Natural killer cell (primary cell): ENCODE results near the gene NRDC. TPM values are rescaled to one million over a fixed set of nuclear protein-coding genes. Genes with fewer than 3 reads are reported as not detected.

ENCODE experiments used
- ATAC-seq, 3 donors: fragments of 150-1000 bp in 2 of 3; fragments of 200-7000 bp in 1 of 3; cut with Tn5 transposase; 1 replicate in 1 of 3; 2 replicates in 2 of 3; pipeline ENCODE4 v1.10.0; 2021; ENCODE audit warnings: mild to moderate bottlenecking in 2 of 3, moderate library complexity in 2 of 3
- DNase-seq, 2 donors: peaks; one replicate each; pipeline versions ENCODE4 v3.0.0 to v3.0.0-alpha.2; 2013 to 2021; ENCODE audit warnings: mixed read lengths in 1 of 2
- H3K27ac ChIP-seq: one replicate; pipeline ENCODE4 v1.5.1; 2013; ENCODE audit warnings: mild to moderate bottlenecking, low read length
- H3K27me3 ChIP-seq: one replicate; pipeline ENCODE4 v1.6.1; 2013; ENCODE audit warnings: low read length; ENCODE audit not compliant: control insufficient read depth, insufficient read depth
- H3K36me3 ChIP-seq: one replicate; pipeline ENCODE4 v1.6.1; 2013; ENCODE audit warnings: low read length; ENCODE audit not compliant: control insufficient read depth, insufficient read depth
- H3K4me1 ChIP-seq: one replicate; pipeline ENCODE4 v1.6.1; 2013; ENCODE audit warnings: low read length; ENCODE audit not compliant: control insufficient read depth, insufficient read depth
- H3K4me3 ChIP-seq: one replicate; pipeline ENCODE4 v1.5.1; 2013; ENCODE audit warnings: low read length
- H3K9me3 ChIP-seq: one replicate; pipeline ENCODE4 v1.6.1; 2013; ENCODE audit warnings: low read length; ENCODE audit not compliant: control insufficient read depth, insufficient read depth
- H3K27ac Mint-ChIP-seq, 2 donors: one replicate each; pipeline ENCODE4 v1.8.0; 2022; ENCODE audit warnings: mild to moderate bottlenecking in 2 of 2, mixed read lengths in 2 of 2, moderate library complexity in 1 of 2
- H3K27me3 Mint-ChIP-seq, 2 donors: one replicate each; pipeline ENCODE4 v1.8.0; 2022; ENCODE audit warnings: low read depth in 2 of 2, mixed read lengths in 2 of 2
- H3K36me3 Mint-ChIP-seq: one replicate; pipeline ENCODE4 v1.8.0; 2022; ENCODE audit warnings: mixed read lengths
- H3K4me1 Mint-ChIP-seq, 2 donors: one replicate each; pipeline ENCODE4 v1.8.0; 2022; ENCODE audit warnings: mixed read lengths in 2 of 2
- H3K4me3 Mint-ChIP-seq: one replicate; pipeline ENCODE4 v1.8.0; 2022; ENCODE audit warnings: mild to moderate bottlenecking, moderate library complexity, mixed read lengths
- H3K9me3 Mint-ChIP-seq, 2 donors: one replicate each; pipeline ENCODE4 v1.8.0; 2022; ENCODE audit warnings: mixed read lengths in 2 of 2
- WGBS: methylation state at CpG from one replicate; pipeline ENCODE4 v1.1.7; 2013; ENCODE audit warnings: missing lambda C conversion rate; ENCODE audit not compliant: insufficient coverage; 5-methylcytosine and 5-hydroxymethylcytosine counted together
- intact Hi-C: fragments of 100-400 bp; cut with micrococcal nuclease; formaldehyde crosslinking; loops from one replicate; pipeline ENCODE4 v1.14.2; 2022
- total RNA-seq, 4 donors: library from RNA; stranded (reverse); fragments of 120-200 nt in 1 of 4; gene quantifications; one replicate each; pipeline versions ENCODE4 v1.2.3 to v1.2.4, GENCODE V29; 2013 to 2022
- TF ChIP-seq, protein P1 (sequence below): fragments of 200-600 bp; IDR thresholded peaks from one replicate; pipeline ENCODE4 v1.8.0; 2022; ENCODE audit warnings: antibody characterized with exemption

NRDC gene
- total RNA-seq, 3 donors from 2014 or later (not counting 1 experiment from before 2014, with no cell fraction given): 122 to 165 (median 145) TPM

GRCh38 chr1:51840743-51841461, 37.6 kb downstream of the NRDC start:
- no peaks in the 10 kb centered on the region for H3K9me3 Mint-ChIP-seq
- Histone ChIP-seq H3K4me1 (no peaks in the 10 kb centered on the region), H3K27me3 (no peaks in the 10 kb centered on the region), H3K9me3 (no peaks in the 10 kb centered on the region), H3K36me3 (peaks cover 22% of the 10 kb centered on the region), H3K4me3 (no peak overlapping the region), H3K27ac (no peak overlapping the region)
- H3K27ac Mint-ChIP-seq: no peak overlapping the region
- no peak overlapping the region for H3K4me3 Mint-ChIP-seq
- H3K36me3 Mint-ChIP-seq: peaks cover 7% of the 10 kb centered on the region
- intact Hi-C loops: loop anchor here (5.0 kb wide), 1 partner anchor 36 kb away; the partner anchor contains the start of gene NRDC
- TF ChIP-seq, protein P1, sequence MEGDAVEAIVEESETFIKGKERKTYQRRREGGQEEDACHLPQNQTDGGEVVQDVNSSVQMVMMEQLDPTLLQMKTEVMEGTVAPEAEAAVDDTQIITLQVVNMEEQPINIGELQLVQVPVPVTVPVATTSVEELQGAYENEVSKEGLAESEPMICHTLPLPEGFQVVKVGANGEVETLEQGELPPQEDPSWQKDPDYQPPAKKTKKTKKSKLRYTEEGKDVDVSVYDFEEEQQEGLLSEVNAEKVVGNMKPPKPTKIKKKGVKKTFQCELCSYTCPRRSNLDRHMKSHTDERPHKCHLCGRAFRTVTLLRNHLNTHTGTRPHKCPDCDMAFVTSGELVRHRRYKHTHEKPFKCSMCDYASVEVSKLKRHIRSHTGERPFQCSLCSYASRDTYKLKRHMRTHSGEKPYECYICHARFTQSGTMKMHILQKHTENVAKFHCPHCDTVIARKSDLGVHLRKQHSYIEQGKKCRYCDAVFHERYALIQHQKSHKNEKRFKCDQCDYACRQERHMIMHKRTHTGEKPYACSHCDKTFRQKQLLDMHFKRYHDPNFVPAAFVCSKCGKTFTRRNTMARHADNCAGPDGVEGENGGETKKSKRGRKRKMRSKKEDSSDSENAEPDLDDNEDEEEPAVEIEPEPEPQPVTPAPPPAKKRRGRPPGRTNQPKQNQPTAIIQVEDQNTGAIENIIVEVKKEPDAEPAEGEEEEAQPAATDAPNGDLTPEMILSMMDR: no peak
- H3K27me3 Mint-ChIP-seq: no peaks in the 10 kb centered on the region
- no peak for ATAC-seq
- DNase-seq: no peak
- WGBS: 100% methylated on average over 3 of the region's 4 CpGs
- peaks cover 36 to 58% of the 10 kb centered on the region in 2 donors for H3K4me1 Mint-ChIP-seq

- Mint-ChIP-seq H3K4me3 (no peak overlapping the region), H3K27ac (peak overlapping the region in 1 of 2 donors; percentile 4), H3K9me3 (no peaks in the 10 kb centered on the region), H3K4me1 (peaks cover 36 to 51% of the 10 kb centered on the region in 2 donors), H3K27me3 (no peaks in the 10 kb centered on the region), H3K36me3 (peaks cover 7% of the 10 kb centered on the region)
- H3K36me3 ChIP-seq: peaks cover 25% of the 10 kb centered on the region
- H3K4me3 ChIP-seq: no peak overlapping the region
- H3K9me3 ChIP-seq: no peaks in the 10 kb centered on the region
- no peaks in the 10 kb centered on the region for H3K4me1 ChIP-seq
- H3K27ac ChIP-seq: no peak overlapping the region
- DNase-seq: no peak
- TF ChIP-seq, protein P1: no peak
- WGBS: 100% methylated on average over 2 of the region's 2 CpGs
- no peak for ATAC-seq
- no peaks in the 10 kb centered on the region for H3K27me3 ChIP-seq
- intact Hi-C loops: loop anchor here (5.0 kb wide), 1 partner anchor 37 kb away; the partner anchor contains the start of gene NRDC
These were observed 38.3 kb downstream of the NRDC start for GRCh38 chr1:51840182-51840581.

DNA sequence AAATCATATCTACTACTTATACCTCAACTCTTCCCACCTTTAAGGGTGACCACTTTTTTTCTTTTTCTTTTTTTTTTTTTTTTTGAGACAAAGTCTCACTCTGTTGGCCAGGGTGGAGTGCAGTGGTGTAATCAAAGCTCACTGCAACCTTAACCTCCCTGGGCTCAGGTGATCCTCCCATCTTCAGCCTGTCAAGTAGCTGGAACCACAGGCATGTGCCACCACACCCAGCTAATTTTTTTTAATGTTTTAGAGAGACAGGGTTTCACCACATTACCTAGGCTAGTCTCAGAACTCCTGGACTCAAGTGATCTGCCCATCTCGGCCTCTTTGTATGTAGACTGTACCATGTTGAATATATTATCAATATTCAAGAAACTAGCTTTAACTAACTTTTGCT, 39.4 kb downstream of the NRDC start:
- H3K4me3 ChIP-seq: no peak overlapping the region
- no peaks in the 10 kb centered on the region for H3K27me3 ChIP-seq
- Mint-ChIP-seq H3K27ac (peak overlapping the region in 1 of 2 donors; percentile 56), H3K9me3 (no peaks in the 10 kb centered on the region), H3K4me3 (no peak overlapping the region), H3K27me3 (no peaks in the 10 kb centered on the region), H3K36me3 (peaks cover 7% of the 10 kb centered on the region), H3K4me1 (peaks cover 28 to 43% of the 10 kb centered on the region in 2 donors)
- DNase-seq (no peak), ATAC-seq (no peak)
- H3K36me3 ChIP-seq: peaks cover 25% of the 10 kb centered on the region
- H3K27ac ChIP-seq: no peak overlapping the region
- no CpG with 5 or more reads among the region's 1 CpG for WGBS
- H3K4me1 ChIP-seq: no peaks in the 10 kb centered on the region
- intact Hi-C loops: no loop called here
- TF ChIP-seq, protein P1: no peak
- H3K9me3 ChIP-seq: no peaks in the 10 kb centered on the region
